Measurements from ENCODE around the gene RNU4-1.
"Not testable (repeated sequence)": the region's sequence is repeated elsewhere in the genome, so short reads cannot be mapped to it uniquely, and the experiment has no call there.

DNA sequence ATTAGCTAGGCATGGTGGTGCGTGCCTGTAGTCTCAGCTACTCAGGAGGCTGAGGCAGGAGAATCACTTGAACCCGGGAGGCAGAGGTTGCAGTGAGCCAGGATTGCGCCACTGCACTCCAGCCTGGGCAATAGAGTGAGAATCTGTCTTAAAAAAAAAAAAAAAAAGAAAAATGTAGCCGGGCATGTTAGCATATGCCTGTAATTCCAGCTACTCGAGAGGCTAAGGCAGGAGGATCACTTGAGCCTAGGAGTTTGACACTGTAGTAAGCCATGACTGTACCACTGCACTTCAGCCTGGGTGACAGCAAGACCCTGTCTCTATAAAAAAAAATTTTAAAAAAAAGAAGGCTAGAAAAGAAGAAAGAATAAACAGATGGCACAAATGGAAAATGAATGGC lies 46.3 kb downstream of the RNU4-1 start:
- TF ChIP-seq, protein P1, sequence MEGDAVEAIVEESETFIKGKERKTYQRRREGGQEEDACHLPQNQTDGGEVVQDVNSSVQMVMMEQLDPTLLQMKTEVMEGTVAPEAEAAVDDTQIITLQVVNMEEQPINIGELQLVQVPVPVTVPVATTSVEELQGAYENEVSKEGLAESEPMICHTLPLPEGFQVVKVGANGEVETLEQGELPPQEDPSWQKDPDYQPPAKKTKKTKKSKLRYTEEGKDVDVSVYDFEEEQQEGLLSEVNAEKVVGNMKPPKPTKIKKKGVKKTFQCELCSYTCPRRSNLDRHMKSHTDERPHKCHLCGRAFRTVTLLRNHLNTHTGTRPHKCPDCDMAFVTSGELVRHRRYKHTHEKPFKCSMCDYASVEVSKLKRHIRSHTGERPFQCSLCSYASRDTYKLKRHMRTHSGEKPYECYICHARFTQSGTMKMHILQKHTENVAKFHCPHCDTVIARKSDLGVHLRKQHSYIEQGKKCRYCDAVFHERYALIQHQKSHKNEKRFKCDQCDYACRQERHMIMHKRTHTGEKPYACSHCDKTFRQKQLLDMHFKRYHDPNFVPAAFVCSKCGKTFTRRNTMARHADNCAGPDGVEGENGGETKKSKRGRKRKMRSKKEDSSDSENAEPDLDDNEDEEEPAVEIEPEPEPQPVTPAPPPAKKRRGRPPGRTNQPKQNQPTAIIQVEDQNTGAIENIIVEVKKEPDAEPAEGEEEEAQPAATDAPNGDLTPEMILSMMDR (conservative IDR thresholded peaks at IDR 0.05; ENCODE audit: low read length) = not testable (repeated sequence)
- TF ChIP-seq EZH2phosphoT487 (IDR thresholded peaks at IDR 0.05; ENCODE audit: borderline replicate concordance, low read depth, low read length) = not testable (repeated sequence)

Measured in OCI-LY7 (cell line).